Measurements from ENCODE around the gene SUN1.
A peak's percentile ranks its signal among the peaks of the same experiment; 100 is the strongest.

Gene SUN1

DNA sequence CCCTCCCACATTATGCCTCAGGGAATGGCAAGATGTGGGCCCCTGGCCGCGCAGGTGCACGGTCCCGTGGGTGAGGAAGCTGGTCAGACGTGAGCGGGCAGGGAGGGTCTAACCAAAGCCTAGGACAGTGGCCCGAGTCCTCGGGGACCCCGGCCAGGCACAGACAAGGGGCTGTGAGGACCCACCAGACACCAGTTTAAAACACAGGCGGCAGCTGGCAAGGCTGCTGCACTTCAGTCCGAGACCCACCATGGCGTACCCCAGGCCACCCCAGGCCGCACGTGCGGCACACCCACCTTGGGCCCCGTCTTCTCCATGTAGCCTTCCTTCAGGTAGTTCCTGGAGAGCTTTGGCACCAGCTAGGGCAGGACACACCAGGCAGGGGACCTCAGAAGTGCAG, 67.5 kb downstream of the SUN1 start:
- no peak for FAIRE-seq
- DNase-seq (ENCODE audit: insufficient read length, low spot score): no peak

DNA sequence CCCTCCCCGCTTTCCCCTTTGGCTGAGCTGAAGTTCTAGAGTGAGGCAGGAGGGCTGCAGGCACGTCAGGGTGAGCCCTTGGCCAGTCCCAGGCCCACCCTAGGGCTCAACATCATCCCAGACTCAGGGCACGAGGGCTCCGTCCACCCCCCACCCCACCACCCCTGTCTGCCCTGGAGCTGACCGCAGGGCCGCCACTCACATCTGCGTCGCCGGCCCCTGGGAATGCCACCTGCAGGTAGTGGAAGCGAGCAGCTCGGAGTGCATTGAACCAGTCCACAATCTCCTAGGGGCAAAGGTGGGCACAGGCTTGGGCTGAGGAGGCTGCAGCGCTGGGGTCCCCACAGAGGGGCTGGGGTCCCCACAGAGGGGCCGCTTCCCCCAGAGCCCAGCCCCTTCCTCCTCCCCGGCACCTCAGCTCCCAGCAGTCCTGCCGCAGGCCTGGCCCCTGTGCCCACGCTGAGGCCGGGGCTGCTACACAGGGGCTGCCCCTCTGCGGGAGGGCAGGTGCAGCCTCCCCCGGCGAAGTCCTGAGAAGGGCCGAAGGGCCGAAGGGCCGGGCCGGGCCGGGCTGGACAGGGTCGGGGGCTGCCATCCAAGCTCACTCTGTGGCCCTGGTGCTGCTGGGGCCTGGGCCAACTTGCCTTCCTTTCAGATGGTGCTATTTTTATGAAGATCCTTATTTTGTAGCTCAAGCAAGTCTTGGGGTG, 68.2 kb downstream of the SUN1 start:
- FAIRE-seq (no peak), DNase-seq (ENCODE audit: insufficient read length, low spot score) (no peak)

DNA sequence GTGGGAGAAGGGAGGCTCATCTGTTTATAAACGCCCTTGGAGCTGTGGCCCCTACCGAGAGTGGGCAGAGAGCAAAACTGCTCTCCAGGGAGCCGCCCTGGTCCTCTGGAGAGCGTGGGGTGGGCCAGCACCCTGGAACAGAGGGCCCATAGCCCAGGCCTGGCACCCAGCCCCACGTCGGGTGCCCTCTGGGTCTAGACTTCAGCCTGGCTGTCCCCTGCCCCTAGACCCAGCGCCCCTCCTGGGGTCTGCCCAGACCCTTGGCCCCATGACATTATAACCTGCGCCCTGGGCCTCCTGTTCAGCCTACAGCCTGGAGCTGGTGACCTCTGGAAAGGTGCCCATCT, 68.7 kb downstream of the SUN1 start:
- no peak for FAIRE-seq
- no peak for DNase-seq (ENCODE audit: insufficient read length, low spot score)

DNA sequence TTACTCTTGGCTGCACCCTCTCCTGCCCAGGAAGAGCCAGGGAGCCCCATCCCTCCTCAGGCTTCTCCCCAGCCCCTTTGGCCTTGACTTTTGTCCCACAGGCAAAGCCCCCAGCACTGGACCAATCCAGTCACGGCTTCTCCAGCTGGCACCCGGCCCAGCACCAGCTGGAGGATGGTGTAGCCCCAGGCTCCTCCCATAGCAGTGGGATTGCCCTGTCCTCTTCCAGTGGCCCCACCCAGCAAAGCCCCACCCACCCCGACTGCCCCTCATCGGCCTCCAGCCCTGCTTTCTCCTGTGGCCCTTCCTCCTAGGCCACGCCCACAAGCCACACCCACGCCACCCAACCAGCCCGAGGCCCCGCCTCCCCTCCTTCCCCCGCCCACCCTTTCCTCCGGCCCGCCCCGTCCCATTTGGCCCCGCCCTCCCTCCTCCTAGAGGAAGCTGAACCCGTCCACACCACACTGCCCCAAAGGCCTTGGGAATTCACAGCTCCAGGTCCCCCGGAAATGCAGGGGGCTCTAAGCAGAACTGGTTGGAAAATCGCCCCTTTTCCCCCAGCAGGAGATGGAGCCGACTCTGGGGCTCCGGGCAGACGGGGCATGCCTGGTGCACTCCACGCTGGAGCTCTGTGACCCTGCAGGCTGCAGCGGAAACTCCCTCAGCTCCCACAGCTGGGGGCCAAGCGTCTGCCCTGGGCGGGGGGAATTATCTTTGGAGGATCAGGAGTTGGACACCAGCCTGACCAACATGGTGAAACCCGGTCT, 69.3 kb downstream of the SUN1 start:
- DNase-seq (ENCODE audit: insufficient read length, low spot score) (peak; percentile 89), FAIRE-seq (no peak)

DNA sequence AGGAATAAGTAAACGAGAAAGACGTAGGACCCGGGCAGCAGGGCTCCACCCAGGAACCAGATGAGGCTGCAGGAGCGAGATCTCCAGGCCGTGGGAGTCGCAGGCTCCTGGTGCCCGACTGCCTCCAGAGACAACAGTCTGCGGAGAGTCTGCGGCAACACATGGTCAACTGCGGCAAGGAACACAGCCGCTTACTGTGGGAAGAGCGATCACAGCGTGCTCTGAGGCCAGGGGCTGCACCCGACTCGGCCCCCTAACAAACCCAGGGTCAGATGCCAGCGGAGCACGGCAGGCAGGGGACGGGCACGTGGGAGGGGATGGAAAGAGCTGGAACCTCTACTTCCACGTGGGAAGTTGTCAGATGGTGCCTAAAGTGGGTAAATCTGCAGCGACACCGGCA, 70.7 kb downstream of the SUN1 start:
- no peak for FAIRE-seq
- DNase-seq (ENCODE audit: insufficient read length, low spot score): no peak

DNA sequence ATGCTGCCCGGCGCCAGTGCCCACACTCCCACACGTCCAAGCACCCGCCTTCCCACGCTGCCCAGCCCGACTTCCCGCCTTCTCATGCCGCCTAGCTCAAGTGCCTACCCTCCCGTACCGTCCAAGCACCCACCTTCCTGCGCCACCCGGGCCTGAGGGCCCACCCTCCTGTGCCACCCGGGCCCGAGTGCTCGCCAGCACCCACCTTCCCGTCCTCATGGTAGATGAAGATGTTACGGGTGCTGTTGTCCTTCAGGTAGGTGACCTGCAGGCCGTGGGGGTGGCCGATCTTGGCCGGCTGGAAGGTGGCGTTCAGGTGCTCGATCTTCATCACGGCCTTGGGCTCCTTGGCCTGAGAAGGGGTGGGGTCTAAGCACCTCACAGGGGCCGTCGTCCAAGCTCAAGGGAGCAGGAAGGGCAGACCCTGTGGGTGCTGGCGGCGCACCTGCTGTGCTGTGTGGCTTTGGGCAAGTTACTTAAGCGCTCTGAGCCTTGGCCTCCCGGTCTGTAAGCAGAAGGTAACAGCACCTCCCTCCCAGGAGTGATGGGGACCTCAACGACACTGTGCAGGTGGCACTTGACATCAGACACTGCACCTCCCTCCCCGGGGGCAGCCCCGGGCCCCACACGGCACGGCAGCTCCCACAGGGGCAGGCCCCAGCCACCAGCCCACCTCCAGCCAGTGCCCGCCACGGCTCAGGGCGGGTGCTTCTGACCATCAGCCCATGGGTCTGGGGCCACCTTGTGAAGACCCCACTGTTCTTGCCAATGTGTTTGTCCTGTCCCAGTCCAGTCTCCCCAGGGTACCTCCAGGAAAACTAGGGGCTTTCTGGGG, 71.9 kb downstream of the SUN1 start:
- FAIRE-seq: no peak
- no peak for DNase-seq (ENCODE audit: insufficient read length, low spot score)

DNA sequence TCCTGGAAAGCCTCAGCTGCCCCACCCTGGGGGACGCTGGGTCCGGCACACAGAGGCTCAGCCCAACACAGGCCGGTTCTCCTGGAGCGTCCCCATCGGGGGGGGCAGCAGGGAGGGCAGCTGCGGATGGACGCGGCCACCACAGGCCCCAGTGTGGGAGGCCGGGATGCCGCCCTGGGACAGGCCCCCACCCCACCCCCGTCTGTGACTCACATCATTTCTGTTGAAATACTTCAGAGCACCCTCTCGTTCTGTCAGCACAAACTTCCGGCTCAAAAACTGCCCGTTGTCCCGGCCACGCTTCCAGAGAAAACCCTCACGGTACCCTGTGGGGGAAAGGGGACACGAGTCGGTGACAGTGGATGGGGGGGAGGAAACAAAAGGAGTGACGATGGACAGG, 72.6 kb downstream of the SUN1 start:
- FAIRE-seq: no peak
- DNase-seq (ENCODE audit: insufficient read length, low spot score): no peak

DNA sequence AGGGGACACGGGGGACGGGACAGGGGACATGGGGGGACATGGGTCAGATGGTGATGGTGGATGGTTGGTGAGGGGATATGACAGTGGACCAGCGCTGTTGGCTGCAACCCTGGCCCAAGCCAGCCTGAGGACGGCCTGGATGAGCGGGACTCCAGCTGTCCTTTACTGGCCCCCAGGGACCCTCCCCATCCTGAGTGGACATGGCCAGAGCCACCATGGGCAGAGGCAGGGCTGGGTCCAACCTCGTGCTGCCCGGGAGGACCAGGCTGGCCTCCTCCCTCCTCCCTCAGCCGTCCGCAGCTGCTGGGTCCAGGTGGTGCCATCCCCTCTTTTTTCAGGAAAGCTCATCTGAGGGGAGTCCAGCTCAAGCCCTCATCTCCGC, 74.5 kb downstream of the SUN1 start:
- DNase-seq (ENCODE audit: insufficient read length, low spot score) (no peak), FAIRE-seq (no peak)

DNA sequence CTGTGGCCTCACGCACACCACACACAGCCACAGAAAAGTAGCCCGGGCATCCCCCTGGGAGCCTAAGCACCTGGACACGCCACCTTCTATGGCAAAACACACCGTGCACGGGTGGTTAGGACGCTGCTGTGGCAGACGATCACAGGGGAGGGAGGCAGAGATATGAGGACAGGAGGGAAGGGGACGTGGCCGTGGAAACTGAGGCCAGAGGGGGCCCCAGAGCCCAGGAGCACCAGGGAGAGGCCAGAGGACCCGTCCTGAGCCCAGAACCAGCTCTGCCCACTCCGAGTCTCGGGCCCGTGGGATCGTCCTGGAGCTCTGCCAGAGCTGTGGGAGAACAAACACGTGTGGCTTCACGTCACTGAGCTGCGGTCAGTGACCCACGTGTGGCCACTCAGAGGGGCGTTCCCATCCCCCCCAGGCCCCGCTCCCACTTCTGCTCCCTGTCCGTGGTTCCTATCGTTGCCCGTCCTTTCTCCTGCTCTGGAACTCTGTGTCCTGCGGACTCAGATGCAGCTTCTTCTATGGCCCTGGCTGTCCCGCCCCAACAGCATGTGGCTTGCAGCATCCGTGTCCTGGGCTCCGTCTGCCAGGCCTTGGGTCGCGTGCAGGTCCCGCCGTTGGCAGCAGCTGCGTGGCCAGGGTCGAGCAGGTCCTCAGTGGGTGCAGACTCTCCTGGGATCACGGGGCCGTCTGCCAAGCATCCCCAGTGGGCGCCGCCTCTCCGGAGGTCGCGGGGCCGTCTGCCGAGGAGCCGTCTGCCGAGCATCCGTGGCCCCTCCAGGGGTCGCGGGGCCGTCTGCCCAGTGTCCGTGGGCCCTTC, 75.1 kb downstream of the SUN1 start:
- no peak for DNase-seq (ENCODE audit: insufficient read length, low spot score)
- no peak for FAIRE-seq

DNA sequence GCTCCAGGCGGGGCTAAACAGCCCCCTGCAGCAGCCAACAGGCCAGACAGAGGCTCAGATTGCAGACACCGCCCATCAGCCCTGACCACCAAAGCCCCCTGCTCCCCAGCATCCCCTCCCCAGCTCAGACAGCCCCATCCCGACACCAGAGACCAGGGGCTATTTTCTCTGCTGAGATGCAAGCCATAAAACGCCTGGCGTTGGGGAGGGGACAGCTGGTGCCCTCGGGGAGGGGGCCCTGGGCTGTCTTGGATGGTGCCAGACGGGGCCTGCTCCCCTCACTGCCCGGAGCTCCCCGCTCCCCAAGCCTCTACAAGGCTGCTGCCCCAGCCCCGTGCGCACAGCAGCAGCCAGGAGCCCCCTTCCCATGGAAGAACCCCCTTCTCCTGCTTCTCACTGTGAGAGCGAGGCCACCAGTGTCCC, 75.9 kb downstream of the SUN1 start:
- FAIRE-seq: no peak

DNA sequence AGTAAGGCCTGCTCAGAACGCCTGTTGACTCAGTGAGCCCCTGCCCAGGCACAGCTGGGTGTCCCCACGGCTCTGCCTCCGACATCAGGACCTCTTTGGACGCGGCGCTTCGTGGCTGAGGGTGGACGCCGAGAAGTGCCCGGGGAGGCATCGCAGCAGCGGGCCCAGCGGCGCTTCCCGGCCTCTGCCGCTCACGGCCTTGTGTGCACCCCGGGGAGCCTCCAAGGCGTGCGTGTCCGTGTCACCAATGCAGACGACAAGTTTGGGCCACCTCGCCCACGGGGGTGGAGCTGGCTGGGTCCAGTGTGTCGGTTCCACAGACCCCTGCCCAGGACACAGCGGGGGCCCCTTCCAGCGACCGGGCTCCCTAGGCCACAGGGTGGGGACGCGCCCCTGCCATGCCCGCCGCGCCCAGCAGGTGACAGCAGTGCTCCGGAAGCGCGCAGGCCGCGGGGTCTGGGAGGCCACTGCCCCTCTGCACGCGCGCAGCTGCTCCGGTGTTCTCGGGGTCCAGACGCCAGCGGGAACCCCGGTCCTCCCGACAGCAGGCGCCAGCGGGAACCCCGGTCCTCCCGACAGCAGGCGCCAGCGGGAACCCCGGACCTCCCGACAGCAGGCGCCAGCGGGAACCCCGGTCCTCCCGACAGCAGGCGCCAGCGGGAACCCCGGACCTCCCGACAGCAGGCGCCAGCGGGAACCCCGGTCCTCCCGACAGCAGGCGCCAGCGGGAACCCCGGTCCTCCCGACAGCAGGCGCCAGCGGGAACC, 76.5 kb downstream of the SUN1 start:
- DNase-seq (ENCODE audit: insufficient read length, low spot score): peak; percentile 86
- peak; percentile 69 for FAIRE-seq

More for the DNA sequence above, 75.9 kb downstream of the SUN1 start:
- no peak for DNase-seq (ENCODE audit: insufficient read length, low spot score)

DNA sequence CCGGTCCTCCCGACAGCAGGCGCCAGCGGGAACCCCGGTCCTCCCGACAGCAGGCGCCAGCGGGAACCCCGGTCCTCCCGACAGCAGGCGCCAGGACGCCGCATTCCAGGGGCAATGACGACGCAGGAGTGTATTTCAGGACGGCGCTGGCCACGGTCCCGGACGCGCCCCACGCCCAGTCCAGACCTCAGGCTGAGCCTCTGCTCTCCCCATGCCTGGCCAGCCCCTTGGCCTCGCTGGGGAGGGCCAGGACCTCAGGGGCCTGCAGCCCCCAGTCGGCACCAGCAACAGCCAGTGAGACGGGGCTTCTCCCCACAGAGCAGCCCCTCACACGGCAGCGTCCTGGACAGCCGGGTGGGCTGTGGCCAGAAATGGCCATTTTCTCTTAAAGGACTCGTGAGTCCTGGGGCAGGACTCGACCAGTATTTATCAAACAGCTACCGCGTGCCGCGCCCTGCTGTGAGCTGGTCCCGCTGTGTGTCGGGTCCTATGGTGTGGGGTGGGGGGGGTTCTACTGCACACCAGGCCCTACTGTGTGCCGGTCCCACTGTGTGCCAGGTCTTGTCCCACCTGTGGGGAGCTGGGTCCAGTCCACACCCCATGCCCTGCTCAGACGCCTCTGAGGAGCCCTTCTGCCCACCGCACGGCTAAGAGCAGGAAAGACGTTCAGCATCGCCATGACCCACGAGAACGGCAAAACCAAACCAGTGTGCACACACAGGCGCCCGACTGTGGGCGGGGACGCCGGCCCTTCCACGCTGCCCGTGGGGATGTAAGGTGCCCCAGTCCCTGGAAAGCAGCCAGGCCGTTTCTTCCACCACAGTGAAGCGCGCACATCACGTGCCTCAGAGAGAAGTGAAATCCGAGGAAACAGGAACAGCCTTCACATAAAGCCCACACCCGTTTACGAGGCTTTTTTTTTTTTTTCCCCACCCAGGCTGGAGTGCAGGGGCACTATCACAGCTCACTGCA, 77.4 kb downstream of the SUN1 start:
- FAIRE-seq (peak; percentile 83), DNase-seq (ENCODE audit: insufficient read length, low spot score) (peak; percentile 59)

DNA sequence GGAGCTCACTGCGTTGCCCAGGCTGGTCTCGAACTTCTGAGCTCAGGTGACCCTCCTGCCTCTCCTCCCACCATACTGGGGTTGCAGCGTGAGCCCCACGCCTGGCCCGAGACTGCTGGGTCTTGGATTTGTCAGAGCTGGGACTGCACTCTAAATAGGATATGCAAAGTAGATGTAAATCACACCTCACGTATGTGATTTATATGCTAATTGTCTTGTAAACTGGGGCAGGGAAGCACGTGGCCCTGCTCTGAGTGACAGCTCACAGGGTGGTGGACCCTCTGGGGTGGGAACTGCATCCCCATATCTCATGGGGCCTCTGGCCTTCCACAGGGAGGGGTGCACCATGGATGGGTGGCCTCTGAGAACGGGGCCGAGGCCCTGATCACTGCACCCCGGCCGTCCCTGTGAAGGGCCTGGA, 78.2 kb downstream of the SUN1 start:
- peak; percentile 43 for DNase-seq (ENCODE audit: insufficient read length, low spot score)
- FAIRE-seq: no peak

DNA sequence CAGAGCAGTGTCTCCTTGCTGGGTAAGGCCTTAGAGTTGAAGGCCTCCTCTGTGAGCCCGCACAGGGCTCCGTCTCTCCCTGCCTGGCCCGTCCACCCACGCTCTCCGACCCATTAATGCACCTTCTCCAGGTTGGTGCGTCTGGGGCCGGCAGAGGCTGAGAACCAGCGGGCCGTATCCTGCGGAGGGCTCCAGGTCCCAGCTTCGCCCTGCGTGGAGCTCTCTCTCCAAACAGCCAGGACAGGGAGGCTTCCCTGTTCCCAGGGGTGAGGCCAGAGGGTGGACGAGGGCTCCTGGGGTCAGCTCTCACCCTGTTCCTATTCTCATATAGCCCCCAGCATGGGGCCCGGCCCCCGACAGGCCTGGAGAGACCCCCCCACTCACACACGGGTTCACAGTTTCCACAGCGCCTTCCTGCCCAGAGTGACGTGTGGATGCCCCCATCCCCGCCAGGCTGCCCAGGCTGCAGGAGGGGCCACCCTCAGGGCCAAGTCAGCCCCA, 78.7 kb downstream of the SUN1 start:
- FAIRE-seq (no peak), DNase-seq (ENCODE audit: insufficient read length, low spot score) (no peak)

DNA sequence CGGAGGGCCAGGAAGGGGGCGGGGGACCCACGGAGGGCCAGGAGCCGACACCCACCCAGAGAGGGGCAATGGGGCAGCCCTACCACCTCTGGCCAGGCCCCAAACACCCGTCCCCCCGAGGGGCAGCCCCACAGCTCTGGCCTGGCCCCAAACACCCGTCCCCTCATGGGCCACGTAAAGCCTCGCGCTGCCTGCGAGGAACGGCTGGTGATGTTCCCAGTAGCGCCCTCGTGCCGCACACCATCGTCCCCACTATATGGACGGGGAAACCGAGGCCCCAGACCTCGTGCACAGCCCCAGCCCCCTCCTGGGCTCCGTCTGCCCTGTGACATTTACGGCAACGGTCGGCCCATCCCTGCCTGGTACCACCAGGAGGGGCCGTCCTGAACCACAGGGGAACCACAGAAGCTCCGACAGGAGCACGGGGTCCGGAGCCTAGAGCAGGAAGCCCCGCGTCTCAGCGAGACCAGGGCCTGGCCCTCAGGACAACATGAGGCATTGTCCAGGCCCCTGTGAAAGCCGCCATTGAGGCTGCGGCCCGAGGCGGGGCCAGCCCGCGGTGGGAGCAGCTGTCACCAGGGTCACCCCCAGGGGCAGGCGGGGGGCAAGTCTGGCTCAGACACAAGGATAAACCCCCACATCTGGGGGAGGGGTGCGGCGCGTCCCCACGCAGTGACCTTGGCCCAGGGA, 79.7 kb downstream of the SUN1 start:
- FAIRE-seq: no peak
- no peak for DNase-seq (ENCODE audit: insufficient read length, low spot score)

DNA sequence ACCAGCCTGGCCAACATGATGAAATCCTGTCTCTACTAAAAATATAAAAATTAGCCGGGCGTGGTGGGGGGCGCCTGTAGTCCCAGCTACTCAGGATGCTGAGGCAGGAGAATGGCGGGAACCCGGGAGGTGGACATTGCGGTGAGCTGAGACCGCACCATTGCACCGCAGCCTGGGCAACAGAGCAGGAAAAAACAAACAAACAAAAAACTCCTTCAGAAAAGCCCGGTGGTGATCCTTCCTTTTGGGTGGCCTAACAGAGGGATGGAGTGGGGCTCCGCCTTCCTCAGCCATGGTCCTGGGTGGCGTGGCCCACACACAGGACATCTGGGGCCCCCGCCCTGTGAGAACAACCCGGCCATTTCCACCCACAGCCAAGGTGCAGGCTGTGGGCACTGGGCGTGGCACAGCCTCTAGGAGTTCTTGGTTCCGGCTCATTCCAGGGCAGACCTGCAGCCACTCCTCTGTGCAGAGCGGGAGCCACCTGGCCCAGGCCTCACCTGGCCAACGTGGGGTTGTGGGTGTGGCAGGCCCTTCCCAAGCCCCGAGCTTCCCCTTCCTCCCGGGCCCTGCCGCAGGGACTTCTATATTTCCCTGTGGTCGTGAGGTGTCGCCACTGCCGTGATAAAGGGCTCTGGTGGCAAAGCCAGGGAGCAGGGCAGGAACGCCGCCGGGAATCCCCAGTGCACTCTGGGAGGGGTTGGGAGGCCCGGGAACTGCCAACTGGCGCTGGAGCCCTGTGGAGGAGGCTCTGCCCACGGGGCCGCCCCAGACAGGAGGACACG, 81.7 kb downstream of the SUN1 start:
- FAIRE-seq: no peak
- no peak for DNase-seq (ENCODE audit: insufficient read length, low spot score)

DNA sequence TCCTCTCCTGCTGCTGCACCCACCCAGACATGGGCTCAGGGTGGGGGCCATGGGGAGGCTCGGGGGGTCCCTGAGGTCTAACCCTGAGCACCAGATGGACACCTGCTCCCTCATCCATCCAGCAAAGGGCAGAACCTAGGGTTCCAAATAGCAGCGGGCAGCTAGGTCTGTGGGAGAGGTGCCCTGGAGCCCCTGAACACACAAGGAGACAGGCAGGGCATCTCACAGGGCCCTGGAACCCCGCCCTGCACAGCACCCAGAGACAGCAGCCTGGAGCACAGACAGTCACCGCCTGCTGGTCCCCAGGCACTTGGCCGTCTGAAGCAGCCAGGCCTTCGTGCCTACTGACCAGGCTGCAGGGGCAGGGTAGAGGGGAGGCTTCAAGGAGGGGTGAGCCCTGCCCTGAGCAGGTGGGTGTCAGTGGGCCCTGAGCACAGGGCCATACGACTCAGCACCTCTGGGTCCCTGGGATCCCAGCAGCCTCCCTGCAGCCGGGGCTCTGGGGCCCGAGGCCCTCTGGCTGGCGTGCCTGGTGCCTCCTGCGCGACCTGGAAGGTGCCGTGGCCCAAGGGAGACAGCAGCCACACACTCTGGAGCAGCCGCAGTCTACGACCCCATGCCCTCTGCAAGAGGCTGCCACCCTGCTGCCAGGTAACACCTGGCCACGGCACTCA, 82.4 kb downstream of the SUN1 start:
- DNase-seq (ENCODE audit: insufficient read length, low spot score) (no peak), FAIRE-seq (no peak)

Data from GM19239 (cell line).